GM21717 (cell line): Measurements from ENCODE around the gene ARL15.
A peak's percentile ranks its signal among the peaks of the same experiment; 100 is the strongest.

Experiments used
- ATAC-seq: cut with Tn5 transposase; IDR thresholded peaks from one replicate; pipeline ENCODE4 v1.9.1; 2021; ENCODE audit warnings: mild to moderate bottlenecking, moderate library complexity; ENCODE audit not compliant: unreplicated experiment

The ARL15 gene

DNA sequence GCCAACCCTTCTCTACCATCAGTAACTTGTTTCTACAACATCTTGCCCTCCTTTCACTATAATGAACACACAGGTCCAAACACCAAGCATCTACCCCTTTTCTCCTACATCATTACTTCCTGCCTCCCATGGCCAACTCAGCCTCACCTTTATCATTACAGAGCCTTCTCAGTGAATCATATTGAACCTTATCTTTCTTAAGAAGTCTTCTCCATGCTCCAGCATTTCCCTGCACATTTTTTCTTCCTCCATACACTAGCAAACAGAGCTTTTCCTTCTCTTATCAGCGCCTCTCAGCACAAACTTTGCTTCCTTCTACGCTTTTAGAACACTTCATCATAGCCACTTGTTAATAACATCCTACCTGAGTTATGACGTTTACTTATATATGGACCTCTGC, 148.2 kb downstream of the ARL15 start:
- no peak for ATAC-seq

DNA sequence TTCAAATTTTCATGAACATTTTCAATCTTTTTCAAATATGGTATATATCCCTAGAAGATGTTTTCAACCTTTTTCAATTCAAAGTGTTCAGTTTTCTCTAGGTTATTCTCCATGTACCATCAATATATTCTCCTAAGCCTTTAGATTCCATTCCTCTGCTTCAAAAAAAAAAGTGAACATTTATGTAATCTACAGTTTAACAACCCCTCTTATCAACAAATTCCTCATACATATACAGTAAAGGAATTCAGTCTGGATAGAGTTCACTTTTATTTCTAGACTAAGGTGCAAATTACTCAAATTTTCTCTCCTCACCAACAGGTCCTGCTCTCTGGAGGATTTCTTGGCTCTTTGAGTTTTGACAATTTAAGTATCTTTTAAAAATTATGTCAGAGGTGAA, 150.0 kb downstream of the ARL15 start:
- ATAC-seq = no peak

DNA sequence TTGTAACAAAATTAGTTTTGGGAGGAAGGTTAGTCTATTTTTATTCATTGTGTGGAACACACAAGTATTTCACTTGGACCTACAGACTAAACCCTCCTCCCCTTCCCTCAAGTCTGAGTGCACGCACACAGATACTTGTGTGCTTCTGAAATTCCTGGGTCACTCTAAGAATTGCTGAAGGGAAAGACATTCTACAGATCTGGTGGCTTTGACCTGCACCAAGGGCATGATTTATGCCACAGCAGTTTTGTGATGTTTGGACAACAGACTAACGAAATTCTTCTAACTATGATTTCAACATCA, 150.5 kb downstream of the ARL15 start:
- no peak for ATAC-seq

GRCh38 chr5:54159153-54159892, 151.1 kb downstream of the ARL15 start:
- no peak for ATAC-seq

- no peak for ATAC-seq
These were observed 153.8 kb downstream of the ARL15 start for GRCh38 chr5:54156577-54156976.

- no peak for ATAC-seq
These were observed 159.5 kb downstream of the ARL15 start for GRCh38 chr5:54150841-54151240.

DNA sequence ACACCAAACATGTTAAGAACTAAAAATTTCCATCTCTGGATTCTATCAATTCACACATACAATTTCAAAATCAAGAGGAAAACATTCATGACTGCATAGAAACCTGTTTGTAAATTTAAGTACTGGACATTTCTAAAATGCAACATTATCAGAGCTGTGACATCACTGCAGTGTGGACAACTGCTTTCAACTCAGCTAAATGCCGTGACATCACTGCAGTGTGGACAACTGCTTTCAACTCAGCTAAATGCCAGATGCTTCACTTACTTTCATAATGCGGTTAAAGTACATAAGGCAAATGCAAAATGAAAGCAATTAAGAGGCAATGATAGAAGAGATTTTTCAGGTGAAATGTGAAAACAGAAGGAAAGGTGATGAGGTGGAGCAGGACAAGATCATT, 161.5 kb downstream of the ARL15 start:
- no peak for ATAC-seq

DNA sequence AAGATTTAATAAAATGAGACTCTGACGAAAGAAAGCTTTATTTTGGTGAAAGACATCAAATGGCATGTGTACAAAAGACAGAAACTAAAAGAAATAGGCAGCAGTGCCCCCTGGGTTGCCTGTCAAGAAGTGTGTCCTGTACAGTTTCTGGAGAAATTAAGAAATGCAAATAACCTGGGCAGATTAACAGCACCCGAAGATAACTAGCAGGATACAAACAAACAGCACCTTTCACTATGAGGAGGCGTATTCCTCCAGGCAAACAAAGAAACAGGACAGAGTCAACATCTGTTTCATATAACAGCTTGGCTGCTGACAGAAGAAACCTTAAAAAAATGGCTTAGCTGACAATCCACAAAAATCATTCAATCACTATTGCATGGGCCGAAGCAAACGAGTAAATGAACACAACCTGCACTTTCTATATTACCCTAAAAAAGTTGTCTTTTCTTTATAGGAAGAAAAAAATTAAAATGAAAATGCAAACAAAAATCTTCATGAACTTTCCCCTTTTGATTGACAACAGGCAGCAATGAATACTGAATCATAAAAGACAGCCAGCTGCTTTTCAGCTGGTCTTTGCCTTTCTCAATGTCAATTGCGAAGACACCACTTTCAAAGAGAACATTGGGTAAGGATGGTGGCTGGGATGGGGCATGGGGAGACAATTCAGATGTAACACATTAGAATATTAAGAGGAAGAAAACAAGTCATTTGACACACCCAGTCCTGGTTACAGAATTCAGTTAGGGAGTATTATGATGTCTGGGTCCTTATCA, 162.1 kb downstream of the ARL15 start:
- peak; percentile 47 for ATAC-seq

GRCh38 chr5:54146916-54147315, 163.5 kb downstream of the ARL15 start:
- no peak for ATAC-seq

DNA sequence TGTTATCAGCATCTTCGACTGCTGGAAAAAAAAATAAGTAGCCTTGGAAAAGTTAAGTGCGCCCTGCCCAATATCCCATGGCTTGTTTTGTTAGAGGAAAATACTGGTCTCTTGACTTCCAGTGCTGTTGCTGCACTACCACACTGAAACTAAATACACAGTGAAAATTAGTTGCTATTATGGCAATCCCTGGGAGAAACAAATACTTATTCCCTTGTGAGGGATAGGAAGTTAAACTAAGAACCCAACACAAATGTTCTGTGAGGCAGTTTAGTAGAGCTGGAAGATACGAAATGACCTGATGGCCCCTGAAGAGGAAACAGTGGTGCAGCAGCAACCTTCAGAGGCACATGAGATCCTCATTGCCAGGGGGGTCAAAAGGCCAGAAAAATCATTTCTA, 164.0 kb downstream of the ARL15 start:
- ATAC-seq = no peak

DNA sequence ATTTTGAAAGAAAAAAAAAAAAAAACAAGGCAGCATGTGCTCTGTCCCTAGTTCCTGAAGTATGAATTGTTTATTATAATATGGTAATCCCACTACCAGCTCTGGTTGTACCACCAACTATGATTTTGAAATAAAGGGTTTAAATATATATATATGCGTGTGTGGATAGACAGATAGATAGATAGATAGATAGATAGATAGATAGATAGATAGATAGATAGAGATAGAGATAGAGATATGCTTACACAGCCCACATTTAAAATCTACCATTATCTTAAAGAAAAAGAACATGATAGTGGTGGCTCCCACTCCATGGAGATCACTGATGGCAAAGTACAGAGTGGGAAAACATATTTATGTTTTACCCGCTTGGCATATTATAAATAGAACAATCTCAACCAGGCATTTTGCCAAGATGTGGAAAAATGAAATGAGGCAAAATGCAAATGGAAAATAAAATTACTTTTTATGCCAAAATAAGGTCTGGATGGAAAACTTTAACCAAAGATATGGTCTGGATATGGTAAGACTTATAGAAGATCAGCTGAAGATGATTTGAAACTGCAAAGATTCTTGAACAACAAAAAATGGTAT, 170.0 kb downstream of the ARL15 start:
- no peak for ATAC-seq

- no peak for ATAC-seq
These were observed 173.6 kb downstream of the ARL15 start for GRCh38 chr5:54136516-54137440.

GRCh38 chr5:54135042-54135441, 175.3 kb downstream of the ARL15 start:
- ATAC-seq = no peak

- ATAC-seq = no peak
These were observed 176.5 kb downstream of the ARL15 start for GRCh38 chr5:54133917-54134316.

DNA sequence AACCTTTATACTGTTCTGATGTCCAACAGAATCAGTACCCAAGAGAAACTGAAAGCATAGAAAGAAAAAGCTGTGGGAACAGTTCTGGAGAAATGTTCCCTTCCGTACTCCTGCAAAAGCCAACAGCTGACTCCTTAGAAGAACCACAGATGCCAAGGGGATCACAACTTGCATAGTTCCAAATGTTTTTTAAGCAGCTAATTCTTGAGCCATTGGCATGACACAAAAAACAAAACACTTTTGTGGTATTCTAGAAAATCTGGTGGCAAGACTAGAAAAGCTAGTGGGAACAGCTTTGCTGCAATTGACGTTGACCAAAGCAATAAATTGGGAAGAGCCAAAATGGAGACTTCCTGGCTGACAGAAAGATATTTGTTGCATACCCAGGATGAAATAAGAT, 189.9 kb downstream of the ARL15 start:
- no peak for ATAC-seq

GRCh38 chr5:54117957-54118356, 192.4 kb downstream of the ARL15 start:
- ATAC-seq = no peak

GRCh38 chr5:54115735-54116403, 194.5 kb downstream of the ARL15 start:
- ATAC-seq = no peak

- ATAC-seq = no peak
These were observed 197.3 kb downstream of the ARL15 start for GRCh38 chr5:54113060-54113459.

GRCh38 chr5:54109626-54110330, 200.6 kb downstream of the ARL15 start:
- no peak for ATAC-seq

GRCh38 chr5:54108136-54108535, 202.2 kb downstream of the ARL15 start:
- ATAC-seq = no peak
